Endothelial cell (in vitro differentiated cells): ENCODE measurements around the gene SLC38A10. TPM values are rescaled to one million over a fixed set of nuclear protein-coding genes. Genes with fewer than 3 reads are reported as not detected.

ENCODE experiments used
- DNase-seq: peaks from one replicate; pipeline ENCODE4 v3.0.0; 2021; ENCODE audit warnings: low spot score
- H3K27ac Mint-ChIP-seq: one replicate; pipeline ENCODE4 v1.8.0; 2021; ENCODE audit warnings: mixed read lengths, inconsistent platforms; ENCODE audit not compliant: unreplicated experiment
- H3K27me3 Mint-ChIP-seq: one replicate; pipeline ENCODE4 v1.8.0; 2021; ENCODE audit warnings: mild to moderate bottlenecking, moderate library complexity, mixed read lengths, inconsistent platforms; ENCODE audit not compliant: unreplicated experiment
- H3K36me3 Mint-ChIP-seq: one replicate; pipeline ENCODE4 v1.8.0; 2021; ENCODE audit warnings: mild to moderate bottlenecking, low read depth, mixed read lengths, inconsistent platforms; ENCODE audit not compliant: unreplicated experiment
- H3K4me1 Mint-ChIP-seq: one replicate; pipeline ENCODE4 v1.8.0; 2021; ENCODE audit warnings: mild to moderate bottlenecking, mixed read lengths, inconsistent platforms; ENCODE audit not compliant: unreplicated experiment
- H3K4me3 Mint-ChIP-seq: one replicate; pipeline ENCODE4 v1.8.0; 2021; ENCODE audit warnings: mild to moderate bottlenecking, mixed read lengths, inconsistent platforms; ENCODE audit not compliant: unreplicated experiment
- H3K9me3 Mint-ChIP-seq: one replicate; pipeline ENCODE4 v1.8.0; 2021; ENCODE audit warnings: mixed read lengths, inconsistent platforms; ENCODE audit not compliant: unreplicated experiment
- total RNA-seq: library from RNA; stranded (reverse); fragmentation: NEBNext Ultra II Directional; extraction: Animal tissue kit (Norgen Biotek cat#: 25700); gene quantifications from one replicate; pipeline ENCODE4 v1.2.1, GENCODE V29; 2021; ENCODE audit not compliant: unreplicated experiment
- TF ChIP-seq, protein P1 (sequence below): fragments of 200-600 bp; sonication (generic); IDR thresholded peaks from one replicate; pipeline ENCODE4 v1.5.0; 2021; ENCODE audit warnings: antibody characterized with exemption; ENCODE audit not compliant: unreplicated experiment

The SLC38A10 gene
- total RNA-seq, 1 donor from 2014 or later, result 57.2 TPM

DNA sequence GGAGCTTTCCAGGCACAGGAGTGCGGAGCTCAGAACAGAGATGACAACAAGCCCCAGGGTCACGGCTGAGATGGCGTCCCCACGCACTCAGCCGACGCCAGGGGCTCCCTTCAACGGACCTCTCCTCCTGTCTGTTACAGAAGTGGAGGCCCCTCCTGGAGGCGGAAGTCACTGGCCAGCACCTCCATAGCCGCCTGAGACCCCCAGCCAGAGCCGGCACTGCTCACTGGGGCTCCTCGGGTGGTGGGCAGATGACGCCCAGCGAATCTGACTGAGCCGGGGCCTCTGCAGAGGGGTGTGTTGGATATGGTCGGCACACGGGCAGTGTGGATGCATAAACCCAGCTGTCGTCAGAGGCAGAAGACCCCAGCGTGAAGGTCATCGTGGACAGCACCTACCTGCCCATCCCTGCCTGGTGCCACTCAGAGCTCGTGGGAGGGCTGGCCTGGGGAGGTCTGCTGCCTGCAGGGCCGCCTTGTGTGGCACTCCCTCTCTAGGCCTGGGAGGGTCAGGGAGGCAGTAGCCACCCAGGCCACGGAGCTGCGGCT lies 36.0 kb downstream of the SLC38A10 start:
- H3K4me1 Mint-ChIP-seq, result peaks cover 6% of the 10 kb centered on the region
- H3K9me3 Mint-ChIP-seq, result no peaks in the 10 kb centered on the region
- peaks cover 9% of the 10 kb centered on the region for H3K27me3 Mint-ChIP-seq
- peaks cover 7% of the 10 kb centered on the region for H3K36me3 Mint-ChIP-seq
- TF ChIP-seq, protein P1, sequence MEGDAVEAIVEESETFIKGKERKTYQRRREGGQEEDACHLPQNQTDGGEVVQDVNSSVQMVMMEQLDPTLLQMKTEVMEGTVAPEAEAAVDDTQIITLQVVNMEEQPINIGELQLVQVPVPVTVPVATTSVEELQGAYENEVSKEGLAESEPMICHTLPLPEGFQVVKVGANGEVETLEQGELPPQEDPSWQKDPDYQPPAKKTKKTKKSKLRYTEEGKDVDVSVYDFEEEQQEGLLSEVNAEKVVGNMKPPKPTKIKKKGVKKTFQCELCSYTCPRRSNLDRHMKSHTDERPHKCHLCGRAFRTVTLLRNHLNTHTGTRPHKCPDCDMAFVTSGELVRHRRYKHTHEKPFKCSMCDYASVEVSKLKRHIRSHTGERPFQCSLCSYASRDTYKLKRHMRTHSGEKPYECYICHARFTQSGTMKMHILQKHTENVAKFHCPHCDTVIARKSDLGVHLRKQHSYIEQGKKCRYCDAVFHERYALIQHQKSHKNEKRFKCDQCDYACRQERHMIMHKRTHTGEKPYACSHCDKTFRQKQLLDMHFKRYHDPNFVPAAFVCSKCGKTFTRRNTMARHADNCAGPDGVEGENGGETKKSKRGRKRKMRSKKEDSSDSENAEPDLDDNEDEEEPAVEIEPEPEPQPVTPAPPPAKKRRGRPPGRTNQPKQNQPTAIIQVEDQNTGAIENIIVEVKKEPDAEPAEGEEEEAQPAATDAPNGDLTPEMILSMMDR, result no peak
- H3K27ac Mint-ChIP-seq, result no peak overlapping the region
- H3K4me3 Mint-ChIP-seq, result no peak overlapping the region
- DNase-seq, result no peak

DNA sequence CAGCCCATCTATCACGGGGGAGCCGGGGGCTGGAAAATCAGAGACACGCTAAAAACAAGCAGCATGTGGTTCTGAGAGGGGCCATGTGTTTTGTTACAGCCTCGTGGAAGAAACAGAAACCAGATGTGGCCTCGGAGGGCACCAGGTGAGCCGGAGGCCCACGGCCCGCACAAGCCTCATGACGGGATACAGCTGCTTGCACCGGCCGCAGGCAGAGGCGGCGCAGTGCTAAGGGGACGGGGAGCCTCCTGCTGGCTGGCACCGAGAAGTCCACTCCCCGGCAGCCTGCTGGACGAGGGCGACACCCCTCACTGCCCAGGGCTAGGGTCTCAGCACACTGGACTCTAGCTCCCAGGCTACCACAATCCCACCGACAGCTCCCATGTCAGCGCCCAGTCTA lies 36.8 kb downstream of the SLC38A10 start:
- H3K27ac Mint-ChIP-seq, result no peak overlapping the region
- no peak for DNase-seq
- H3K4me1 Mint-ChIP-seq, result peaks cover 6% of the 10 kb centered on the region
- TF ChIP-seq, protein P1, result no peak
- no peak overlapping the region for H3K4me3 Mint-ChIP-seq
- peaks cover 9% of the 10 kb centered on the region for H3K27me3 Mint-ChIP-seq
- no peaks in the 10 kb centered on the region for H3K9me3 Mint-ChIP-seq
- H3K36me3 Mint-ChIP-seq, result peaks cover 11% of the 10 kb centered on the region

DNA sequence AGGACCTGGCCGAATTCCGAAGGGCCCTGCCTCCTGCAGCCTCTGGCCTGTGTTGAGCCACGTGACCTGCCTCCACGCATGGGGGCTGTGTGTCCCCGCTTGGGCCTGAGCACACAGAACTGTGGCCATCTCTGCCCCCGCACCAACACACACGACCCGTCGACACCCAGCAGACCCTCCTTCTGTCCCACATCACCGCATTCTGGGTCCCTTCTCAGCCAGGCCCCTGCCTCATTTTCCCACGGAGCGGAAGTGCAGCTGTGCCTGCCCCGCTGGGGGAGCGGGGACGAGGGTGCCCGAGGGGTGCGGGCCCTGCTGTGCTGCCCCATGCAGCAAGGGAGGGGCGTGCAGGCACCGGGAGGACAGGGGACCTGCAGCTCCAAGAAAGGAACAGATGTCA lies 37.6 kb downstream of the SLC38A10 start:
- H3K36me3 Mint-ChIP-seq, result peaks cover 7% of the 10 kb centered on the region
- TF ChIP-seq, protein P1, result no peak
- no peak for DNase-seq
- H3K9me3 Mint-ChIP-seq, result no peaks in the 10 kb centered on the region
- peaks cover 6% of the 10 kb centered on the region for H3K4me1 Mint-ChIP-seq
- no peak overlapping the region for H3K27ac Mint-ChIP-seq
- no peak overlapping the region for H3K4me3 Mint-ChIP-seq
- H3K27me3 Mint-ChIP-seq, result peaks cover 6% of the 10 kb centered on the region

DNA sequence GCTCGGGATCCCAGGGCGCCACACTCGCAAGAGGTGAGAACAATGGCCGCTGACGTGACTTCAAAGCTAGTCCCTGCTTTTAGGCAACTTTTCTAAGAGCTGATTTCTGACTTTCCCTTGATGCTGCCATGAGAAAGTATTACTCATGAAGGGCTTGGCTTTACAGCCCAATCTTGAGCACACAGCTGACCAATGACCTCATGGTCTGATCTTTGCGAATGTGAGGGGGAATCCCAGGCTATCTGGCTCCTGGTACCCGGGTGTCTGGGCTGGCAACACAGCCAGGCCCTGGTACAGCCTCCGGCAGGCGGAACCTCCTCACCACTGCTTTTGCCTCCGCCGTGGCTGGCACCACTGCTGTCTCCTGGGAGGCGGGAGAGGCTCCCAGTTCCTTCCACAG lies 38.5 kb downstream of the SLC38A10 start:
- peaks cover 6% of the 10 kb centered on the region for H3K4me1 Mint-ChIP-seq
- no peaks in the 10 kb centered on the region for H3K9me3 Mint-ChIP-seq
- peaks cover 6% of the 10 kb centered on the region for H3K27me3 Mint-ChIP-seq
- no peak for DNase-seq
- TF ChIP-seq, protein P1, result no peak
- H3K4me3 Mint-ChIP-seq, result no peak overlapping the region
- H3K36me3 Mint-ChIP-seq, result peaks cover 5% of the 10 kb centered on the region
- H3K27ac Mint-ChIP-seq, result no peak overlapping the region

DNA sequence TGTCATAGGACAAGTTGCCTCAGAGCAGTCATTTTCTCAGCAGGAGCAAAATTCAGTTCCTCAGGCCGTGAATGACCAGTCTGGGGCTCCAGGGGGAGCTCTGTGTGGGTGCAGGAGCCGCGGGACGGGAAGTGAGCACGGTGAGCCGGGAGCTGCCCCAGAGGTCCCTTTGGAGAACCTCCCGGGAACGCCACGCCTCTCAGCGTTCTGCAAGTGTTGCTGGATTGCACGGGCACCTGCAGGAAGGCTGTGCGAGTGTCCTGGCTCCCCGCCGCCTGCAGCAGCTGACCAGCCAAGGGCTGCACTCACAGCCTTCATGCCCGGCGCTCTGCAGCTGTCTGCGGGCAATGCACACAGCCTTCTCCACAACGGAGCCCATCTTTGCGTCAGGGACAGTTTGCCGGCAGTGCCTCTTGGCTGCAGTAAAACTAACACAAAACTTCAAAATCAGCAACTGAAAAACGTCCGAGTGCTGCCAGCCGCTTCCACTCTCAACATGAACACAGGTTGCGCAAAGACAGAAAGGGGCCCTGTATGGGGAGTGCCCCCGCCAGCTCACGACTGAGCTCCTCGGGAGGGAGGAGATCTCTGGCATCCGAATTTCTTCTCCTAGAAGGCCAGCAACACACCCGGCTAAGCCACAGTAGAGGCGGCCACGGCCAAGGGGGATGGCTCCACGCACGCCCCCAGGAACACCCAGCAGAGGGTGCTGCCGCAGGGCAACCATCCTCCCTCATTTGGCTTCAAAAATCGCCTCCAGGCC lies 40.0 kb downstream of the SLC38A10 start:
- Mint-ChIP-seq H3K9me3 (no peaks in the 10 kb centered on the region), H3K36me3 (peaks cover 5% of the 10 kb centered on the region), H3K27ac (no peak overlapping the region), H3K27me3 (peaks cover 6% of the 10 kb centered on the region), H3K4me3 (no peak overlapping the region), H3K4me1 (peaks cover 6% of the 10 kb centered on the region)
- DNase-seq, result peak; percentile 71
- TF ChIP-seq, protein P1, result no peak
